Activated T-helper 17 cell treated with anti-CD3 and anti-CD28 coated beads, Interleukin-2, amount 50 U/mL, for 72 hours (primary cell): ENCODE results near the gene MESP2. TPM values are rescaled to one million over a fixed set of nuclear protein-coding genes. Genes with fewer than 3 reads are reported as not detected.

Experiments used
- ATAC-seq: fragments of 150-1000 bp; cut with Tn5 transposase; replicated peaks from 2 replicates; pipeline ENCODE4 v1.10.0; 2021; ENCODE audit warnings: mild to moderate bottlenecking, moderate library complexity
- H3K27ac Mint-ChIP-seq: one replicate; pipeline ENCODE4 v1.8.0; 2022; ENCODE audit warnings: mixed read lengths
- H3K27me3 Mint-ChIP-seq: one replicate; pipeline ENCODE4 v1.8.0; 2022; ENCODE audit warnings: mixed read lengths
- H3K36me3 Mint-ChIP-seq: one replicate; pipeline ENCODE4 v1.8.0; 2022; ENCODE audit warnings: low read depth, mild to moderate bottlenecking, mixed read lengths
- H3K4me1 Mint-ChIP-seq: one replicate; pipeline ENCODE4 v1.8.0; 2022; ENCODE audit warnings: mixed read lengths
- H3K4me3 Mint-ChIP-seq: one replicate; pipeline ENCODE4 v1.8.0; 2022; ENCODE audit warnings: mild to moderate bottlenecking, mixed read lengths
- H3K9me3 Mint-ChIP-seq: one replicate; pipeline ENCODE4 v1.8.0; 2022; ENCODE audit warnings: mixed read lengths
- total RNA-seq, 2 donors: library from RNA; stranded (reverse); gene quantifications; one replicate each; pipeline ENCODE4 v1.2.3, GENCODE V29; 2022

The MESP2 gene
- total RNA-seq, 2 donors from 2014 or later, result 0.15 TPM; not detected in 1

- Mint-ChIP-seq H3K27me3 (no peaks in the 10 kb centered on the region), H3K4me1 (peaks cover 5% of the 10 kb centered on the region), H3K27ac (no peak overlapping the region), H3K36me3 (no peaks in the 10 kb centered on the region), H3K9me3 (no peaks in the 10 kb centered on the region), H3K4me3 (no peak overlapping the region)
- ATAC-seq, result no peak
Measured at GRCh38 chr15:89765694-89766093, 10.4 kb upstream of the MESP2 start.

DNA sequence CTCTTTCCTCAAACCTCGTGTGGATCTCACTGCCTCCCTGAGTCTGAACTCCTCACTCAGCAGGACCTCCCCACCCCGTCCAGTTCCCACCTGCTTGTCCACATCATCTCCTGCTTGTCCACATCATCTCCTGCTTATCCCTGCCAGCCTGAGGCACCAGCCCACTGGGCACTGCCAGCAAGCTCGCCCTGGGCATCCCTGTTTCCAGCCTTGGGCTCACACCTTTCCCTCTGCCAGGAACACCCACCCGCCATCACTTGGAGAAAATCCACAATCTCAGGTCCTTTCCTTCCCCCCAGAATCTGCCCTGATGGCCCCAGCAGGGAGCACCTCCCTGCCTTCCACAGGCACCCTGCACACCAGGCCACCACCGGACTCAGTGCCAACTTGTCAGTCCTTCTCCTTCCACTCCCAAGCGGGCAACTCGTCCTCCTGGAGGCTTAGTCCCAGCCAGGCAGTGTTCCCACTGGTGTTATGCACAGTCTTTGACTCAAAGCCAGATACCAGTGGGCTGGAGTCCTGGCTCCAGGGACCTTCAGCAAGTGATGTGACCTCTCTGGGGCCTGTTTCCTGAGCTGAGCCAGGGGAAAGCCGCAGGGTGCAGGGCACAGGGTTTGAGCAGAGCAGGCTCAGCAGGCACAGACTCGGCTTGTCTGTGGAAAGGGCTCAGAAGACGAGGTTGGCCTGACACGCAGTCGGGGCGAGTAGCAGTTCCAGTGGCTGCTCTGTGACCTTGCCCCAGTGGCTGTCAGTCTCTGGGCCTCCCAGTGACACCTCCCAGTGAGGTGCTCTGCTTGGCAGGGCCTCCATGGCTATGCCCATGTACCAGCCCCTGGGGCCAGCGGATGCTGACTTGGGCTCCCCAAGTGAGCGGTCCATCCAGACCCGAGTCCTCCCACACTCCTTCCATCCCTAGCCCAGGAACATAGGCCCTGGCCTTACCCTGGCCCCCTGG, 9.5 kb upstream of the MESP2 start:
- no peaks in the 10 kb centered on the region for H3K36me3 Mint-ChIP-seq
- H3K27ac Mint-ChIP-seq, result peak overlapping the region; percentile 74
- H3K4me3 Mint-ChIP-seq, result no peak overlapping the region
- no peaks in the 10 kb centered on the region for H3K9me3 Mint-ChIP-seq
- H3K4me1 Mint-ChIP-seq, result peaks cover 5% of the 10 kb centered on the region
- no peaks in the 10 kb centered on the region for H3K27me3 Mint-ChIP-seq
- no peak for ATAC-seq

DNA sequence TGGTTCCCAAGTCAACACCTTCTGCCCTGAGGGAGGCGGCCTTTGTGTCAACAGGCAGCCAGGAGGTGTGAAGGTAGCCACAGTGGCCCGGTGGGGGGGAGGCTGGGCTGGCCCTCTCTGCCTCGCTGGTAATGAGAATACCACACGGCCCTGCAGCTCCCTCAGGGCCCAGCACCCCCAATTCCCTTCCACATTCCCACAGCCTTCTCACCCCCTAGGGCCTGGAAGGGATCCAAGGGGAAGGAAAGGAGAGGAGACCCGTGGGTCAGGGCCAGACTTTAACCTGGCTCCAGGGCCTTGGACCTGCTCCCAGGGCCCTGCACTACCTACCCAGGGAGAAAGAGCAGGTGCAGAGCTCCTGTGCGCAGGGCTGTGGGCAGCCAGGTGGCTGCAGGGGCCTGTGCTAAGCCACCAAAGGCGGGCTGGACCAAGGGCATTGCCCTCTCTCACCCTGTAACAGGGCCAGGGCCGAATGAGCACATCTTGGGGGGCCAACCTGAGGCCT, 8.7 kb upstream of the MESP2 start:
- Mint-ChIP-seq H3K4me3 (no peak overlapping the region), H3K27me3 (no peaks in the 10 kb centered on the region), H3K4me1 (peaks cover 5% of the 10 kb centered on the region), H3K36me3 (no peaks in the 10 kb centered on the region), H3K9me3 (no peaks in the 10 kb centered on the region), H3K27ac (no peak overlapping the region)
- no peak for ATAC-seq

DNA sequence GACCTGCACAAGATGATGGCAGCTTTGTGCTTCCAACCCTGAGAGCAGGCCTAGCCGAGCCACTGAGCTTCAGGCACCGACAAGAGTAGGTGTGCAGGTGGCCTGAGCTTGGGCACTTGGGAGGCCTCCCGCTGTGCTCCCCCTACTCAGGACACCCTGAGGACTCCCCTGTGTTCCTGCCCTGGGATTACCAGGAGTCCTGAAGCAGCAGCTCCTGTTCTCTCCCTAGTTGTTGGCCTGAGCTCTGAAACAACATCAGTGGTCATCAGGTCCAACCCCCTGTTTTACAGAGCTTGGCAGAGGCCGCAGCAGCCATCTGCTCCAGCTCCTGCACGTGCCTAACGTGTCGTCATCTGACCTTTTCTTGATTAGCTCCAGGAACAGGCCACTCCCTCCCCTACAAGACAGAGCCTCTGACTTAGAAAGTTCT, 8.0 kb upstream of the MESP2 start:
- Mint-ChIP-seq H3K4me3 (no peak overlapping the region), H3K27ac (no peak overlapping the region), H3K4me1 (peaks cover 5% of the 10 kb centered on the region), H3K36me3 (no peaks in the 10 kb centered on the region), H3K27me3 (no peaks in the 10 kb centered on the region), H3K9me3 (no peaks in the 10 kb centered on the region)
- no peak for ATAC-seq

- H3K27ac Mint-ChIP-seq, result no peak overlapping the region
- ATAC-seq, result no peak
- peaks cover 5% of the 10 kb centered on the region for H3K4me1 Mint-ChIP-seq
- H3K4me3 Mint-ChIP-seq, result no peak overlapping the region
- H3K36me3 Mint-ChIP-seq, result no peaks in the 10 kb centered on the region
- no peaks in the 10 kb centered on the region for H3K27me3 Mint-ChIP-seq
- H3K9me3 Mint-ChIP-seq, result no peaks in the 10 kb centered on the region
Measured at GRCh38 chr15:89769366-89769765, 6.8 kb upstream of the MESP2 start.

DNA sequence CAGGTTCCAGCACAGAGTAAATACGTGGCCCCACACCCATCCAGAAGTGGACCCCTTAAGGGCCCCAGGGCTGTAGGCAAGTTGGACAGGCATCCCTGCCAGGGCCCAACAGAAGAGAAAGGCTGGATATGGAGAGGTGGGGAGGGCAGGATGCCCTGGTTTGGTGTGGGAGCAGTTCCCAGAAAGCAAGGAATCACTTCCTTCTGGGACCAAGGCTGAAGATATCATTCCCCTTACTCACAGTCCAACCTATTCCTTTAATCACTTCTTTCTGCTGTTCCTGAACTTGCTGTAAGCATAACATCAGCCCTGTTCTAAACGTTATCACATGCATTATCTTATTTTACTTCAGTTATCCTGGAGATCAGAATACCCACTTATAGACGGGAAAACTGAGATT, 6.1 kb upstream of the MESP2 start:
- Mint-ChIP-seq H3K4me3 (no peak overlapping the region), H3K27me3 (no peaks in the 10 kb centered on the region), H3K36me3 (no peaks in the 10 kb centered on the region), H3K9me3 (no peaks in the 10 kb centered on the region), H3K4me1 (peaks cover 5% of the 10 kb centered on the region), H3K27ac (no peak overlapping the region)
- no peak for ATAC-seq

DNA sequence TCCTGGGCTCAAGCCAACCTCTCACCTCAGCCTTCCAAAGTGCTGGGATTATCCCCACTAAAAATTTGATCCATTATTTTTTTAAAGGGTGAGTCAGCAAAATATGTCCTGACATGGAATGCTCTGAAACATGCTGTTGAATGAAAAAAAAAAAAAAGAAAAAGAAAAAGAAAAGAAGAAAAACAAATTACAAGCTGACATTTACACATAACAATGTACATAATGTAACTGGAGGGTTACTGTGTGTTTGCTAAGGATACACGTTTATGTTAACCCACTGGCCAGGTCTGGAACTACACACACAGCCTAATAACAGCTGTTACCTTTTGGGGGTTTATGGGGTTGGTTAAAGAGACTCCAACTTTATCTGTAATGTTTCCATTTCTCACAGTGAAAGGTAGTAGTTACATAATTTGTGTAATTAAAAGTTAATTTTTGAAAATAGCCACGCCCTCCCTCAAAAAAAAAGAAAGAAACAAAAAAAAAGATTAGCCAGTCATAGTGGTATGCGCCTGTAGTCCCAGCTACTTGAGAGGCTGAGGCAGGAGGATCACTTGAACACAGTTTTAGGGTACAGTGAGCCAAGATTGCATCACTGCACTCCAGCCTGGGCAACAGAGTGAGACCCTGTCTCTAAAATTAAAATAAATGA, 3.1 kb upstream of the MESP2 start:
- no peak overlapping the region for H3K4me3 Mint-ChIP-seq
- no peak overlapping the region for H3K27ac Mint-ChIP-seq
- peaks cover 6% of the 10 kb centered on the region for H3K27me3 Mint-ChIP-seq
- no peak for ATAC-seq
- no peaks in the 10 kb centered on the region for H3K36me3 Mint-ChIP-seq
- H3K4me1 Mint-ChIP-seq, result no peaks in the 10 kb centered on the region
- H3K9me3 Mint-ChIP-seq, result no peaks in the 10 kb centered on the region

GRCh38 chr15:89774492-89774891, 1.6 kb upstream of the MESP2 start:
- H3K4me3 Mint-ChIP-seq, result no peak overlapping the region
- ATAC-seq, result no peak
- H3K4me1 Mint-ChIP-seq, result no peaks in the 10 kb centered on the region
- no peaks in the 10 kb centered on the region for H3K9me3 Mint-ChIP-seq
- no peak overlapping the region for H3K27ac Mint-ChIP-seq
- no peaks in the 10 kb centered on the region for H3K36me3 Mint-ChIP-seq
- peaks cover 10% of the 10 kb centered on the region for H3K27me3 Mint-ChIP-seq

- Mint-ChIP-seq H3K27me3 (peaks cover 10% of the 10 kb centered on the region), H3K27ac (no peak overlapping the region), H3K4me3 (no peak overlapping the region), H3K4me1 (peaks cover 5% of the 10 kb centered on the region), H3K9me3 (no peaks in the 10 kb centered on the region), H3K36me3 (no peaks in the 10 kb centered on the region)
- no peak for ATAC-seq
Measured at GRCh38 chr15:89775815-89776214, 317 bp upstream of the MESP2 start.

DNA sequence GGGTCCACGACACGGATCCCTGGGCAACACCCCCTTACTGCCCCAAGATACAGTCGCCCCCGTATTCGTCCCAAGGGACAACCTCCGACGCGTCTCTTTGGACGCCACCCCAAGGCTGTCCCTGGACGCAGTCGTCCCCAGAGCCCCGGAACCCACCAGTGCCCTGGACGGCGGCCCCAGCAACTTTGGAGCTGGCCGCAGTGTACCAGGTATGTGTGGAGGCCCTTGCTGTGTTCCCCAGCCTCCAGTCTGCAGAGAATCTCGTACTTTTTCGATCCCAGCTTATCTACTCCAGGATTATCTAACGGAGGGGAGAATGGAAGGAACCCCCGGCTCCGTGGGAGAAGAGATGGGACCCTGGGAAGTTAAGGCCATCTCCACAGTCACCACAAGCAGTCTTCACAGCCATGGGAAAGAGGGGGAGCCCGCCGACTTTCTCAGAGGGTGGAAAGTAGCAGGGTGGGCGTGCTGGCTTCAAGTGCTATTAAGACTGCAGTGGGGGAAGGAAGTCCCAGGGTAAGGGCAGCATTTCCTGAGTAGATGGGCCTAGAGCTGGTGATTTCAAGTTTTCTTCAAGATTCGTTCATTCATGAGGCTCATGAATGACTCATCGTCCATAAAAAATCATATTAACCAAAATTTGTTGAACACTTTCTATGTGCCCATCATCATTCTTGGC, 1.1 kb downstream of the MESP2 start:
- no peak for ATAC-seq

DNA sequence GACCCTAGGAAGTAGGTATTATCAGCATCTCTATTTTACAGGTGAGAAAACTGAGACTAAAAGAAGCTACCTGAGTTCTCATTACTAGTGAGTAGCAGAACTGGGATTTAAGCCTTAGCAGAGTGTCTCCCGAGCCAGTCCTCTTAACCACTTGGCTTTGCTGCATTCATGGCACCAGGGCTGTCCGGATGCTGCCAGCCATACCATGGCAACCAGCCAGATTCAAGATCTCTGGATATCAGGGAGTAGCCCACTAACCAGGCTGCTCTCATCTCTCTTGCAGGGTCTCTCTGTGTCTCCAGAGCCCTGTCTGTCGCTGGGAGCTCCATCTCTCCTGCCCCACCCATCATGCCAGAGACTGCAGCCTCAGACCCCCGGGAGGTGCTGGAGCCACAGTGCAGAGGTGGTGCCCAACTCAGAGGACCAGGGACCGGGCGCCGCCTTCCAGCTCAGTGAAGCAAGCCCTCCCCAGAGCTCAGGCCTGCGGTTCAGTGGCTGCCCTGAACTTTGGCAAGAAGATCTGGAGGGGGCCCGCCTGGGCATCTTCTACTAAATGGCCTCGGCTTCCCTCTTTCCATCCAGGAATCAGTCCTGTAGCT, 1.7 kb downstream of the MESP2 start:
- H3K36me3 Mint-ChIP-seq, result no peaks in the 10 kb centered on the region
- H3K9me3 Mint-ChIP-seq, result no peaks in the 10 kb centered on the region
- H3K4me3 Mint-ChIP-seq, result no peak overlapping the region

More for the DNA sequence above, 1.1 kb downstream of the MESP2 start:
- peaks cover 10% of the 10 kb centered on the region for H3K27me3 Mint-ChIP-seq
- H3K4me3 Mint-ChIP-seq, result no peak overlapping the region
- H3K27ac Mint-ChIP-seq, result no peak overlapping the region
- no peaks in the 10 kb centered on the region for H3K36me3 Mint-ChIP-seq
- H3K9me3 Mint-ChIP-seq, result no peaks in the 10 kb centered on the region
- peaks cover 14% of the 10 kb centered on the region for H3K4me1 Mint-ChIP-seq

DNA sequence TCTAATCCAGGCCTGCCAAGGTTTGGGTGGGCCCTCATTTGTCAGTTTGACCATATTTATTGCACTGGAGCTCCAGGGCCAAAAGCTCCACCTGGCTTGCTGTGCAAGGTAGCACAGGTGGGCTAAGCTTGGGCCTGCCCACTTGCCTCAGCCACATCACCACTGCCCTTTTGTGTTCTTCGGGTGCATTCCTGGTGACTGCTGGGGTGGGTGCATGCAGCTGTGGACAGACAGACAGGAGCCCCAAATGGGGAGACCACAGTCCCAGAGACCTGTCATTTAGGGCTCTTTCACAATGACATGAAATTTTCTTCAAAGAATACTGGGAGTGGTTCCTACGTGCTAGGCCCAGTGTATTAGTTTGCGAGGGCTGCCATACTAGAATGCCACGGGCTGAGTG, 2.7 kb downstream of the MESP2 start:
- no peaks in the 10 kb centered on the region for H3K36me3 Mint-ChIP-seq
- peaks cover 10% of the 10 kb centered on the region for H3K27me3 Mint-ChIP-seq
- no peak overlapping the region for H3K27ac Mint-ChIP-seq
- ATAC-seq, result no peak
- peaks cover 15% of the 10 kb centered on the region for H3K4me1 Mint-ChIP-seq
- no peak overlapping the region for H3K4me3 Mint-ChIP-seq
- H3K9me3 Mint-ChIP-seq, result no peaks in the 10 kb centered on the region

More for the DNA sequence above, 1.7 kb downstream of the MESP2 start:
- H3K27ac Mint-ChIP-seq, result no peak overlapping the region
- ATAC-seq, result no peak
- peaks cover 10% of the 10 kb centered on the region for H3K27me3 Mint-ChIP-seq
- peaks cover 15% of the 10 kb centered on the region for H3K4me1 Mint-ChIP-seq

- ATAC-seq, result no peak
- Mint-ChIP-seq H3K4me3 (peak overlapping the region; percentile 49), H3K27me3 (peaks cover 10% of the 10 kb centered on the region), H3K4me1 (peaks cover 15% of the 10 kb centered on the region), H3K9me3 (no peaks in the 10 kb centered on the region), H3K36me3 (no peaks in the 10 kb centered on the region), H3K27ac (peak overlapping the region; percentile 51)
Measured at GRCh38 chr15:89780601-89781000, 4.5 kb downstream of the MESP2 start.

DNA sequence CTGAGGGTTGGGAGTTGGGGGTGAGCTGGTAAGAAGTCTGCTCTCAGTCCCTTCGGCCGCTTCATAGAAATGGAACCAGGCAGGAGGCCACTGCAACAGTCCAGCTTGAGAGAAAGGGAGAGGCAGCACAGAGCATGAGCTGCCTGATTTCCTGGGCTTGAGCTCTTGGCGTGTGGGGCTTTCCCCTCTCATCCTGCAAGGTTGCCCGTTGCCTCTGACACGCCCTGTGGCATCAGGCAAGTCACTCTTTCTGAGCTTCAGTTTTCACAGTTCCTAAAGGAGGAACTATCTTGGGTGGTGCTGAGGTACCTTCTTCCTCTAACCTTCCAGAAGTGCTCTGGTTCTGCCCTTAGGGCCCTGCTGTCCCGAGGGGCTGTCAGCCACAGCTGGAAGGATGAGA, 4.9 kb downstream of the MESP2 start:
- Mint-ChIP-seq H3K36me3 (no peaks in the 10 kb centered on the region), H3K27me3 (peaks cover 10% of the 10 kb centered on the region), H3K4me1 (peaks cover 15% of the 10 kb centered on the region), H3K27ac (peak overlapping the region; percentile 51), H3K4me3 (peak overlapping the region; percentile 49), H3K9me3 (no peaks in the 10 kb centered on the region)
- peak; percentile 81 for ATAC-seq
